Measurements from ENCODE around the gene TTC31. TPM values are rescaled to one million over a fixed set of nuclear protein-coding genes. Genes with fewer than 3 reads are reported as not detected.

TTC31 gene
- total RNA-seq, 1 donor from 2014 or later = 19.5 TPM

- DNase-seq (ENCODE audit: low spot score in 2 of 2) = no peak
- H3K36me3 ChIP-seq = peaks cover 14 to 17% of the 10 kb centered on the region in 2 donors
- no peak for TF ChIP-seq CTCF (IDR thresholded peaks at IDR 0.05)
- intact Hi-C loops (cut with DNase I) = no loop called here
- peaks cover 0 to 8% of the 10 kb centered on the region in 2 donors for H3K4me1 ChIP-seq
- peak overlapping the region; percentile 9 to 51 for H3K4me3 ChIP-seq
- no peaks in the 10 kb centered on the region for H3K9me3 ChIP-seq
- peaks cover 5% of the 10 kb centered on the region for H3K27me3 ChIP-seq
- H3K27ac ChIP-seq = no peak overlapping the region
Observed at GRCh38 chr2:74496997-74497776, 14.3 kb downstream of the TTC31 start.

- no peak for TF ChIP-seq CTCF (IDR thresholded peaks at IDR 0.05)
- H3K9me3 ChIP-seq = no peaks in the 10 kb centered on the region
- peaks cover 0 to 8% of the 10 kb centered on the region in 2 donors for H3K4me1 ChIP-seq
- H3K4me3 ChIP-seq = peak overlapping the region; percentile 9 to 51
- peaks cover 5% of the 10 kb centered on the region for H3K27me3 ChIP-seq
- DNase-seq (ENCODE audit: low spot score in 2 of 2) = no peak
- H3K27ac ChIP-seq = no peak overlapping the region
- intact Hi-C loops (cut with DNase I) = no loop called here
- H3K36me3 ChIP-seq = peaks cover 6 to 9% of the 10 kb centered on the region in 2 donors
Observed at GRCh38 chr2:74497777-74498499, 15.1 kb downstream of the TTC31 start.

GRCh38 chr2:74498500-74499266 lies 15.8 kb downstream of the TTC31 start:
- Histone ChIP-seq H3K27me3 (peaks cover 5% of the 10 kb centered on the region), H3K9me3 (no peaks in the 10 kb centered on the region), H3K36me3 (peaks cover under 1 to 2% of the 10 kb centered on the region in 2 donors), H3K4me3 (peak overlapping the region; percentile 12 to 51), H3K27ac (no peak overlapping the region), H3K4me1 (peaks cover 3 to 13% of the 10 kb centered on the region in 2 donors)
- no peak for TF ChIP-seq CTCF (IDR thresholded peaks at IDR 0.05)
- no peak for DNase-seq (ENCODE audit: low spot score in 2 of 2)
- intact Hi-C loops (cut with DNase I) = no loop called here

- Histone ChIP-seq H3K4me3 (peak within 1 kb of the TSS; percentile 12 to 51), H3K36me3 (no peaks in the 10 kb centered on the region), H3K4me1 (peaks cover 3 to 13% of the 10 kb centered on the region in 2 donors), H3K9me3 (no peaks in the 10 kb centered on the region), H3K27ac (no peak within 1 kb of the TSS), H3K27me3 (peaks cover 5% of the 10 kb centered on the region)
- TF ChIP-seq CTCF (IDR thresholded peaks at IDR 0.05) = no peak
- DNase-seq (ENCODE audit: low spot score in 2 of 2) = no peak
- intact Hi-C loops (cut with DNase I) = no loop called here
Observed at GRCh38 chr2:74499267-74499939, 16.5 kb downstream of the TTC31 start, which contains the start of gene LBX2. TSS of gene LBX2 (minus strand) at chr2:74499603. CDS start at chr2:74499537, 66 bp downstream.
